Left lobe of liver (tissue), 2 donors: ENCODE measurements around the gene TEX26. TPM values are rescaled to one million over a fixed set of nuclear protein-coding genes. Genes with fewer than 3 reads are reported as not detected.
"Not testable (repeated sequence)": the region's sequence is repeated elsewhere in the genome, so short reads cannot be mapped to it uniquely, and the experiment has no call there.

Experiments used
- ATAC-seq: fragments of 200-7000 bp; cut with Tn5 transposase; one replicate; pipeline ENCODE4 v1.9.1; 2020; ENCODE audit warnings: mild to moderate bottlenecking, moderate library complexity
- DNase-seq: peaks from one replicate; pipeline ENCODE4 v3.0.0-alpha.2; 2020; ENCODE audit warnings: low spot score
- total RNA-seq: library from RNA; stranded (reverse); gene quantifications from one replicate; pipeline ENCODE4 v1.2.1, GENCODE V29; 2021
- donor health status: DM: no; HTN: no; CAD: no; lungs with moderate emphysema.
- donor health status: DM: no; HTN: yes; CAD: no.

TEX26 gene
- total RNA-seq, 1 donor from 2014 or later = not detected

DNA sequence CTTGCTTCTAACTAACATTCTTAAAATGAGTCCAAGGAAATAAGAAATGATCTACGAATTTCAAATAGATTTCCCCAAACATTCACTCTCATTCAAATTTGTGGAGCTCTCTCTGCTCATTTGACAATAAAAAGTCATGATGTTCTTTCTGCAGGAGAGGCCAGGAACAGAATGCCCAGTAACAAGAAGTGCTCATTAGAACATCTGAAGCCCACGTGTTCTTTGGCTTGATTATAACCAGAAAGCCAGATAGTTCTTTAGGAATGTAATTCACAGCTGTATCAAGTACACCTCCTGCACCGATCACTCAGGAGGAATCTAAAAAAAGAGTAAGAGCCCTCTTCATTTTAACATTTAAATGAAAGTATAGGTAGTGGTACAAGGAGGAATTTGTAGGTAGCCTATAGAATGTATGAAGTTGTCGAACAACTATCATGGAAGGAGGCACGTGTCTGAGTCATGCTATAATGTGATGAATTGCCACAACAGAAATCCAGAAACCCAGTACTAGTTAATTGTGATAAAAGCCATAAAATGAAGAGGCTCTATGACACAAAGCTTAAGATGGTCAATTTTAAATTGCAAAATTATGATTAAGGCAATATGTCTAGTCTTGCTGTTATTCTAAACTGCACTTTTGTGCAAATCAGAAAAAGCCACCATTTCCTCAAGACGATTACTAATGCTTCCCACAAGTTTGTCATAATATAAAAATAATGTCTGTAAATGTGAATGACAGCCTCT lies 13.6 kb upstream of the TEX26 start:
- ATAC-seq (no peak), DNase-seq (no peak)

DNA sequence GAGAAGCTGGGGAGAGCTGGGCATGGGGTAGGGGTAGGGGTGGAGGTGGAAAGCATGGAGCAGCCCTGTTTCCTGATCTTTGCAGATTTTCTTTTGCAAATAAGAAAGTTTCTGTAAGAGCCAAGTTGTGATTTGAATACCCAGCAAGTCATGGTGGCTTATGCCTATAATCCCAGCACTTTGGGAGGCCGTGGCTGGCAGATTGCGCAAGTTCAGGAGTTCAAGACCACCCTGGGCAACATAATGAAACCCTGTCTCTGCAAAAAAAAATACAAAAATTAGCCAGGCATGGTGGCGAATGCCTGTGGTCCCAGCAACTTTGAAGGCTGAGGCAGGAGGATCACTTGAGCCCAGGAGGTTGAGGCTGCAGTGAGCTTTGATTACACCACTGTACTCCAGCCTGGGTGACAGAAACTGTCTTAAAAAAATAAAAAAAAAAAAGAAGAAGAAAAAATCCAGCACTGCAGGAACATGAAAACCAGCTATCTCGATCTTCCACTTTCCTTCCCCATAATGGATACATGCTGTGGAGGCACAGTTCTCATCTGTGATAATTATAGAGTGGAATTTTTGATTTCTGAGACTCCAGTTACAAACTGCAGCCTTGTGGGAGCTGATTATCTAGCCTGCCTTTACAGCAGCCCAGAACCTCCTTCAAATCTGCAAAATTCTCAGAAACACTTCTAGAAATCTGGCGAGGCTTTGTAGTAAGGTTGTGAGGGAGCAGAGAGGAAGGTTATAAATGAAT lies 12.1 kb upstream of the TEX26 start:
- ATAC-seq (no peak), DNase-seq (no peak)

DNA sequence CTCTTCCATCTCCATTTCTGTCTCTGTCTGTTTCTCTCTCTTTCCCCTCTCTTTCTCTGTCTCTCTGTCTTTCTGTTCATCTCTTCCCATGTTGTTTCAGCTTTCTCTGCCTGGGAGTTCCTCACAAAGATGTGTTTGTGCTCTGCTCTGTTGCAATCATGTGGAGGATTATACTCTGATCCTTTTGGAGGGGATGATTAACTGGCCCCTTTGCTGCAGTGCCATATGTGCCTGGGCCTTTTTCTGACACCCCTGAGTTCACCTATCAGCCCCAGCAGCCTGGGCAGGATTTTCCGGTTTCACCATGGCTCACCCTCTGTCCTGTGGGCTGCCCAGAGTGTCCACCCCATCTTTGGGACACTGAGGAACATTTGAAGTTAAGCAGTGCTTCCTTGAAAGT lies 9.0 kb upstream of the TEX26 start:
- ATAC-seq (no peak), DNase-seq (no peak)

GRCh38 chr13:30924721-30925120 lies 7.7 kb upstream of the TEX26 start:
- DNase-seq = no peak
- ATAC-seq = no peak

GRCh38 chr13:30925429-30925828 lies 7.0 kb upstream of the TEX26 start:
- no peak for DNase-seq
- ATAC-seq = no peak

DNA sequence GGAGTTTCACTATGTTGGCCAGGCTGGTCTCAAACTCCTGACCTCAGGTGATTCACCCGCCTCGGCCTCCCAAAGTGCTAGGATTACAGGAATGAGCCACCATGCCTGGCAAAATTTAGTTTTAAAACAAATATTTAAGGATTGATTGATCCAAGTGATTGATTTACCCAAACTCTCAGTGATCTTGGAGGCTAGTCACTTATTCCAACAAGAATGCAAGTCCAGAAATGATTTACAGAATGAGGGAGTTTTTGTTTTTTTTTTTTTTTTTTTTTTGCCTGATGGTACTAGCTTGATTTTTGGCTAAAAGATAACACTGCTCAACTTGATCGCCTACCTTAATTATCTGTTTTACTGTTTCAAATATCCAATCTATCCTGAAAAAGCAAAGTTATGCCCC lies 5.7 kb upstream of the TEX26 start:
- ATAC-seq (no peak), DNase-seq (no peak)

DNA sequence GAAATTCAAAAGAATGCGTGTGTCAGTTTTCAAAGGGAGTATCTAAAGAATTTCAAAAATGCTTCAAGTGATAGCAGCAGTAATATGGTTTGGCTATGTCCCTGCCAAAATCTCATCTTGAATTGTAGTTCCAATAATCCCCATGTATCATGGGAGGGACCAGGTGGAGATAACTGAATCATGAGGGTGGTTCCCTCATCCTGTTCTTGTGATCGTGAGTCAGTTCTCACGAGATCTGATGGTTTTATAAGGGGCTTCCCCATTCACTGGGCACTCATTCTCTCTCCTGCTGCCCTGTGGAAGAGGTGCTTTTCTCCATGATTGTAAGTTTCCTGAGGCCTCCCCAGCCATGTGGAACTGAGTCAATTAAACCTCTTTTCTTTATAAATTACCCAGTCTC lies 5.3 kb upstream of the TEX26 start:
- not testable (repeated sequence) for DNase-seq, ATAC-seq

- ATAC-seq (no peak), DNase-seq (no peak)
Measured at GRCh38 chr13:30927595-30927994, 4.9 kb upstream of the TEX26 start.

DNA sequence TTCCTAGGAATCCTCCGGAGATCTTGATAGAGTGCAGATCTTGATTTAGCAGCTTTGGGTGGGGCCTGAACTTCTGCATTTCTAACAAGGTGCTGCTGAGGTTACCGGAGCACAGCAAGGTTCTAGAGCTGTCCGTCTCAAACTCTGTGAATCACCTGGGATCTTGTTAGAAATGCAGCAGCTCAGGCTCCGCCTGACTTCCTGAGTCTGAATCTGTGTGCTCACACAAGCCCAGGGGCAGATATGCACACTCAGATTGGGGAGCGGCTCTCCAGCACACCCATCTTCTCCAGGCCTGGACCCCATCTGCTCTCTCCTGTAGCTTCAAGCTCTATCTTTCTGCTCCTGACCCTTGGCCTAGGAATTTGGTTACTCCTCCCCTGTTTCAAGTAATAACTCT lies 3.5 kb upstream of the TEX26 start:
- DNase-seq (no peak), ATAC-seq (no peak)

- no peak for DNase-seq
- no peak for ATAC-seq
Measured at GRCh38 chr13:30933354-30933670, 856 bp downstream of the TEX26 start.

GRCh38 chr13:30934381-30934780 lies 1.9 kb downstream of the TEX26 start:
- no peak for DNase-seq
- no peak for ATAC-seq

GRCh38 chr13:30934803-30935202 lies 2.3 kb downstream of the TEX26 start:
- ATAC-seq (no peak), DNase-seq (no peak)

GRCh38 chr13:30936971-30937370 lies 4.5 kb downstream of the TEX26 start:
- ATAC-seq (no peak), DNase-seq (no peak)

DNA sequence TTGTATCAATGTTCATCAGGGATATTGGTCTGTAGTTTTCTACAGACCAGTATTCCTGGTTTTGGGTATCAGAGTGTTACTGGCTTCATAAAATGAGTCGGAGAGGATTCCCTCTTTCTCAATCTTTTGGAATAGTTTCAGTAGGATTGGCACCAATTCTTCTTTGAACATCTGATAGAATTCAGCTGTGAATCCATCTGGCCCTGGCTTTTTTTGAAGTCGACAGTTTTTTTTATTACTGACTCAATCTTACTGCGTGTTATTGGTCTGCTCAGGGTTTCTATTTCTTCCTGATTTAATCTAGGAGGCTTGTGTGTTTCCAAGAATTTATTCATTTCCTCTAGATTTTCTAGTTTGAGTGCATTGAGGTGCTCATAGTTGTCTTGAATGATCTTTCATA lies 11.4 kb downstream of the TEX26 start:
- DNase-seq (no peak), ATAC-seq (no peak)

- no peak for ATAC-seq
Measured at GRCh38 chr13:30957258-30957943, 24.9 kb downstream of the TEX26 start.

DNA sequence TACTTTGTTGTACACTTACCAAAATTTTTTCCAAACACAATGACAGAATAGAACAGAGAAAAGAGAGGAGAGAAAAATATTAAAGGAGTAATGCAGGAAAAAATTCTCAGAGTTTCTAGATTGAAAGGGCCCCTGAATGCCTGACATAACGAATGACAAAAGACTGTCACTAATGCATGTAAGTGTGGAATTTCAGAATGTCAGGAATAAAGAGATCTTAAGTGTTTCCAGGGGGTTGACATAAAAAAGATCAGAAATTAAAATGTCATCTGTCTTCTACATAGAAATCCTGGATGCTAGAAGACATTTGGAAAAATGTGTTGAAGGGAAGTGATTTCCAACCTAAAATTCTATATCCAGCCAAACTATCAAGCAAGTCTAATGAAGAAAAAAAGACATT lies 27.2 kb downstream of the TEX26 start:
- ATAC-seq = no peak
- DNase-seq = no peak

More at GRCh38 chr13:30957258-30957943, 24.9 kb downstream of the TEX26 start:
- DNase-seq = no peak

DNA sequence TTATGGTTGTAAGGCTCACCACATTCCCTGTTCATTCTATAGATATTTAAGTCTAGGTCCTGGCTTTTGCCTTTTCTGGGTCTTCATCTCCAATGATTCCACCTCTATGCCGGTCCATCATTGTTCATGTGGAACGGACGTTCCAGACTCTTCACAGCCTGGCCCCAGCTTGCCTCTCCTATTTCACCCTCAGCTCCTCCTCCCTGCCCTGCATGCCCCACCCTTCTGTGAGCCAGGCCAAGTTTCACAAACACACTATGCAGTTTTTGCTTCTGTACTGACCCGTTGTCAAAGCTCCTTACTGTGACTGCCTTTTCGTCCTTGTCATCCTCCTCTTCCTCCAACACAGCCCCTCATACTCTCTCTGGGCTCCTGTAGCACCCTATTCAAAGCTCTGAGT lies 31.3 kb downstream of the TEX26 start:
- ATAC-seq = peak; percentile 42
- no peak for DNase-seq

- no peak for ATAC-seq
- no peak for DNase-seq
Measured at GRCh38 chr13:30965380-30965779, 32.9 kb downstream of the TEX26 start.

DNA sequence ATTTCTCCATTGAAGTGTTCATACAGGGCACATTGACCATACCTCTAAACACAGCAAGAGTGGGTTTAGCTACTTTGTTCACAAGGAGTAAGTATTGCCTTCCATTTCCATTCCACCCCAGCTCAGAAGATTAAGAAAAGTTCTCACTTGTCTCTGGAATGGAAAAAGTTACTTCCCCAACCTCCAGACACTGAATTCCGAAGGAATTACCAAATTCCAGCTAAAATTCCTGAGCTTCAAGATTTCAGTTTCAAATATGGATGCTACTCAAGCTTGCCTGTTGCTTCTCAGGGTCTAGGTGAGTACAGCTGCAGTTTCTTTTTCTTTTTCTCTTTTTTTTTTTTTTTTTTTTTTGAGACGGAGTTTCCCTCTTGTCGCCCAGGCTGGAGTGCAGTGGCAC lies 33.6 kb downstream of the TEX26 start:
- DNase-seq (no peak), ATAC-seq (no peak)

GRCh38 chr13:30968846-30969245 lies 36.4 kb downstream of the TEX26 start:
- DNase-seq = no peak
- no peak for ATAC-seq

GRCh38 chr13:30971575-30971974 lies 39.1 kb downstream of the TEX26 start:
- DNase-seq = no peak
- no peak for ATAC-seq

GRCh38 chr13:30972888-30973377 lies 40.5 kb downstream of the TEX26 start:
- no peak for DNase-seq
- no peak for ATAC-seq
